ENCODE results near the gene DENND11.
A peak's percentile ranks its signal among the peaks of the same experiment; 100 is the strongest.
"Not testable (repeated sequence)": the region's sequence is repeated elsewhere in the genome, so short reads cannot be mapped to it uniquely, and the experiment has no call there.

Gene DENND11

DNA sequence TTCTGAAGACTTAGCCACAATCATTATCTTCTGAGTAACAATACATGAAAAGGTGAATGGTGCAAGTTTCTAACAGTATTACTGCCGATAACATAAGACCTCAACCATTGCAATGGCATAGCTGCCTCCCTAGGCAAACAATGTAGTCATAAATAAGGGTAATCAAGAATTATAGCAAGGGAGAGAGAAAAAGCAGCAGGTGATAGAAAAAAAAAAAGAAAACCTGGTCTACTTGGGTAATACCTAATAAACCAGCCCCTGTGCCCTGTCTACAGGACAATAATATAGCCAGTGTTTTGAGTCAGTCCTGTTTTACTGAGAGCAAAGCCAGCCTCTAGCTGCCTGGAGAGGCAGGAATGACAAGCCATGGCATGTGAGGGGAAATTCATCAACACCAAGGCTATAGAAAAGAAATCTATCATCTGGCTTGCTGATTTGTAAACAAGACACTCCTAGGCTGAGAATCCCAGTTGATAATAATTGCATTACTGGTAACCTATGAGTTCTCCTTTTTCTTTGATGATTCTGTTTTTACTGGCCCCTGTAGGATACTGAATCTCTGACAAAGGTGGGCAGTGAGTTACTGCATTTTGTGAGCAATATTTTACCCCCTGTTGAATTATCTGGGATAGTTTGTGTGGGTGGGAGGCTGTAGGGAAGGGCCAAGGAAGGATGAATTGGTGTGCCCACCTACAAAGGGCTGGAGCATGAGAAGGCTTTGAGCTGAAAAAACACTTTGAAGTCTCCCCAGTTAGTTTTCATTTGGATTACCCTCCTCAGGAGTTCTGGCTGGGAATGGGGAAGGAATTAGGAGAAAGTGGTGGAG, 4.5 kb upstream of the DENND11 start:
- DNase-seq, result no peak

DNA sequence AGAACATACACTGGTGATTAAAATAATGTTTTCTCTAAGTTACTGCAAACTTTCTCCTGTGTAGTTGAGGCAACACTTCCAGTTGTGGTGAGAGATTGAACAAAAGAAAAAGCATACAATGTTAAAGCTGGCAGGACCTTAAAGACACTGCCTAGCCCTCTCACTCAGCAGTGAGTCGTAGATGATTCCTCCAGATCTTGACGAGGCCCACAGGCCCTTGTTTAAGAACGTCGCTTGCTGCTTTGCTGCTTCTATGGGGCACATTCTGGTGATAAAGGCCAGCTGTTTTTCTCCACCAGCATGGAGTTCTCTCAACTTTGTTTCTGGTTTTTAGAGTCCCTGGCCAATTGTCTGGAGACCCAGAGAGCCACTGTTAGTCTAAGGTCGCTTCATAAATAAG, 2.8 kb upstream of the DENND11 start:
- no peak for DNase-seq

DNA sequence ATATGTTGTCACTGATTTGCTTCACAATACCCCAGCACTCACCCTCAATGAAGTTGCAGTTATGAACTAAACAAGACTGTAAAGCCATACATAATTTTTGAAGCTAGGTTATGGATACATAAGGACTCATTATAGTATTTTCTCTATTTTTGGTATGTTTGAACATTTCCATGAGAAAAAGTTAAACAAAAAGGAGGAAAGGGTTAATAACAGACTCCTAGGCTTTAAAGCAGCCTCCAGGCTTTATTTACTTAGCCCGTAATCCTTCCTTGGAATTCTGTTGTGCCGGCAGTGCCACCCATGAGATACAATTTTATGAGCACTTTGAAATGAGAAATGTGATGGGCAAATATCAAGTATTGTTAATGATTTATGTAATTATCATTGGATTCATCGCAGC, 2.1 kb upstream of the DENND11 start:
- DNase-seq, result no peak

DNA sequence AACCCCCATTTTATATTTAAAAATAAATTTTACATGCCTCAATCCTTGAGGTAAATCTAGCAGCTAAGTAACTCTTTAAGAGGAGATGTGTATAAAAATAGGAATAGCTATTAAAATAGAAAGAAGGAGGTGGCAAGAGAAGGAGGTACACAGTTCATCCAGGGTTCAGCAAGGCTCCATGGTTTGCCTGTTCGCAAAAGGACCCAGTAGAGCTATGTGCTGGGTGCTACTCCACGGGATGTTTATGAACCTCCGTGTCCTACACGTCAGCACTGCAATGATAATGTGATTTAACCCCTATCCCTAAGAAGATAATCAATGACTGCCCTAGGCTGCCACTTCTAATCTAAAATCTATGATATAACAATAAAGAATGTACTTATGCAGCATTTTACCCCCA, 926 bp upstream of the DENND11 start:
- DNase-seq, result no peak

DNA sequence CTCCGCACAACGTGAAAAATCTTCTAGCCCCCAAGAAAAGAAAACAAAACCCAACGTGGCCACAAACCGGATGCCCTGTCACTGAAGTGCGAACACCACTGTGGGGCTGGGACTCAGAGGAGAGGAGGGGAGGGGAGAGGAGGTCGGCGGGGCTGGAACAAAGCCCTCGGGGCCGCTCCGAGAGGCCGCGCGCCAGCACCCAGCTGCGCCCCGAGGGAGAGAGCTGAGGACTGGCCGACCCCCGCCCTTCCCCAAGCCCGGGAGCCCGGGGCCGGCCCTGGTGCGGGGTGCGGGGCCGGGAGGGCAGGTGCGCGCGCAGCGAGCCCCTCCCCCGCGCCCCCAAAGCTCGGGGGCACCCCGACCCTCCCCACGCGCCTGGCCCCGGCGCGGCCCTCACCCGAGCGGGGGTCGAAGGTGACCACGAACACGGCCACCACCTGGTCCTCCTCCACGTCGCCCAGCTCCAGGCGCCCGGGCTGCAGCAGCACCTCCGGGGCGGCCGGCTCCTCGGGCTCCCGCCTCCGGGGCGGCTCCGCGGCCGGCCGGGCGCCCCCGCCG, 398 bp downstream of the DENND11 start:
- peak; percentile 2 for DNase-seq

DNA sequence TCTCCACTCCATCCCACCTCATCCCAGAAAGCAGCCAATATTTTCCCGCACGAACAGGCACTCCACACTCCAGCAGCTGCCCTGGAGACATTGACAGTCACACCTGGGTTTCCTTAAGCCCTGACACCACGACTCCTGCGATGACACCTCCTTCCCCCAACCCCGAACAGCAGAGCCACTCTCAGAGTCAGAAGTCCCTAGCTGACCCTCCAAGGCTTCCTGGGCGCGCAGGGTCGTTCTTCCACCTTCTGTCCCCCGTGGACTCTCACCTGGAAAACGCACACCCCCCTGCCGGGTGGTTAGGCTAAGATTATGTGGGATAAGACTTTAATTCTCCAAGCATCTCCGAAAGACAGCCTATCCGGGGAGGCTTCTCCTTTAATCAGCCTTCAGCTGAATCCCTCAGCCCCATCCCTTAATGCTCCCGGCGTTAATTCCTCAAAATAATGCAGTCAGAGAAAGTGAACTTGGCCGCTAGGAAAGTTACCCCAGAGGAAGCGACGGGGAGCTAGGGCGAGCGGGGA, 1.1 kb downstream of the DENND11 start:
- DNase-seq, result no peak

DNA sequence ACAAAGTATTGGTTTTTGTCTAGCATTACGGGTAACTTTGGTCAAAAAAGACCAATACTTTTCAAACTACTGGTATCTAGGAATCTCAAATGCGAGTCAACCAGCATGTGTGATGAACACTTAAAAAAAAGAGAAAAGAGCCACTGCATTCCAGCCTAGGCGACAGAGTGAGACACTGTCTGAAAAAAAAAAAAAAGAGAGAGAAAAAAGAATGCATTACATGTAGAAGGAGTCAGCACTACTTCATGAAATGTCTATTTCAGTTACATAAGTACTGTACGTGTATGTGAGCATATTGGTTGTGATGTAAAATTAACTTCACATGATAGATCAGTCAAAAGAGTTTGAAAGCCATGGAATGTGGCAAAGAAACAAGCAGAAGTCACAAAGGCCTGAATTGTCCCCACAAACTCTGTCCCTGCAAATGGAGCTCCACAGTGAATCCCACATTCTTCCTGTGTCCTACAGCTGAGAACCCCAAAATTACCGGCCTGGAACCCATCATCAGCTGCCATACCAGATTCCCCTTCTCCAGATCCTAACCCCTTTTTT, 1.6 kb downstream of the DENND11 start:
- no peak for DNase-seq

DNA sequence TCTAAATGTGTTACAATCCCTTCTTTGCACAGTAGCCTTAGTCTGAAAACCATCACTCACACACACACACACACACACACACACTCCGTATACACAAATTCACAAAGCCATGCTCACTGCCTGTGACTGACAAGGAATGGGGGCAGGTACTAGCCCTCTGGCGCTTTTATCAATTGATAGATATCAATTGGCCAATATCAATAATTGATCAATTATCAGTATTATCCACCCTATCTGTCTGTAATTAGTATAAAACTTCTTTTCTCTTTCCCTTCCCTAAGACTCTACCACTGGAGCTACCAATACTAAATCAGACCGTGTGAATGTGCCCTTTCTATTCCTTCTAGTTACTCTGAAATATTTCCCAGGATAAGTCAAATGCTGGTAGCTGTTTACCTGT, 2.1 kb downstream of the DENND11 start:
- DNase-seq, result no peak

DNA sequence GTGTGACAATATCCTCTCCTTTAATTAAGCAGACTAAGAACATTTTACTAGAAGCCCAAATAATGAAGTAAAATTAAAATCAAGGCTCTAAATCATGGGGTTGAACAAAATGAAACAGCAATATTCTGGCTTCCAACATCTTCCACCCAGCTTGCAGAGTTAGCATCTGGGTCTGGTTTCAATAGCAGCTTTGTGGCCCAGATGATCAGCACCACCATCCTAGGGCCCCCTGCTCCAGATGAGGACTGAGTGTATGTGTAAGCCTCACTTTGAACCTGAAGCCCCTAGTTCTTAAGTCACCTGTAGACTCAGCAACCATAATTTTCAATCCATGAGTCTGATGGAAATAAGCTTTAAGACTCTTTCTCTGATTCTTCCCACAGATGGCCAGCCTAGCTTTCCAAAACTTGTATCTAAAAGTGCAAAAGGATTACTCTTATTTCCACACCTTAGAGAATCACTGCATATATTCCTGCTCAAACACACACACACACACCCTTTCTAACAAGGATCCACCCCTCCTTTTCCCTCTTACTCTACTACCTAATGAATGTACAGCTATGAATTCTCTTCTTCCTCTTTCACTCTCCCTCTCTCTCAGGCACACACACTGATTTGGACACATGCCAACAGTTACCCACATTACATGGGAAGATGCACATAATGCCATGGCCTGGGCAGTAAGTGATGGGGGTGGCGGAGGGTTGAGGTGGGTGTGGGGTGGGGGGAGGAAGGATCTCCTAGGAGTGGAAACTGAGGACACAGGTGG, 3.5 kb downstream of the DENND11 start:
- no peak for DNase-seq

DNA sequence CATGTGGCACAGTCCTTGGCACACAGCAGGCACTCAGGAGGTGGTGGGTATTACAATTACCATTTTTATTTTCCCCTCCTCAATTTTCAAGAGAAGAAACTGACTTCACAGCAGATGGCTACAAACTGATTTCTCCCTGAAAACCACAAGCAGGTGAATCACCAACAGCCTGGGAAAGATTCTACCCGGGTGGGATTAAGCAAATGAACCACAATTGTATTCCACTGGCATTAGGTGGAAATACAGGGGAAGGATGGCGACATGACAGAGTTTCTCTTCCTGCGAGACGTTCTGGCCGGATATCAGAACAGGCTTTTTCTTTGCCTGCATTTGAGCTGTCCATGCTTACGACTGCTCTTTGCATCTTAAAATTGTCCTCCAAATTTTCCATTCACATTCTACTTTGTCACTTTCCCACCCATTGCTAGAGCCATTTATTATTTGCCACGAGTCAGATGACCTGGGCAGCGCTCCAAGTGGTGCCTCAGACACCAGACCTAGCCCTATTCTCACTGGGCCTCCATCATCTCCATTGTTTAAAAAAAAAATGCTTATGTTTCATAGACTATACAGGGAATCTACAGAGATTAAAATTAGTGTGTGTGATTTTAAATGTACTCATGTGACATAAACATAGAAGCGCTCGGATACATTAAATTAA, 4.6 kb downstream of the DENND11 start:
- no peak for DNase-seq

DNA sequence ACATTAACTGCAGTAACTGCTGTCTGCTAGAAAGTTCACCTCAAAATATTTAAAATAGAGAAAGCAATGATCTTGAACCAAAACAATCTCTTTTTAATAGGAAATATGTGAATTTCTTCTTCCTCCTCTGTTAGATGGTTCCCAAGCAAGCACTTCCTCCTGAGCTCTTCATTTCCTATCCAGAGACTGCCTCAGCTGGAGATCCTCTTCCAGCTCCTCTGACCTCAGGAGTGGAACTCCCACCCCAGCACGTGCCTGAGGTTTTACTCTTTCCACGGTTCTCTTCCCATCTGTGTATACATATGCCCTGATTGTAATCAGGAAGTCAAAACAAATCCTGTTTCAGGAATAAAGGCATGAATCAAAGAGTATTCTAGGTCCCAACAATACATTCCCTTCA, 5.6 kb downstream of the DENND11 start:
- DNase-seq, result no peak

DNA sequence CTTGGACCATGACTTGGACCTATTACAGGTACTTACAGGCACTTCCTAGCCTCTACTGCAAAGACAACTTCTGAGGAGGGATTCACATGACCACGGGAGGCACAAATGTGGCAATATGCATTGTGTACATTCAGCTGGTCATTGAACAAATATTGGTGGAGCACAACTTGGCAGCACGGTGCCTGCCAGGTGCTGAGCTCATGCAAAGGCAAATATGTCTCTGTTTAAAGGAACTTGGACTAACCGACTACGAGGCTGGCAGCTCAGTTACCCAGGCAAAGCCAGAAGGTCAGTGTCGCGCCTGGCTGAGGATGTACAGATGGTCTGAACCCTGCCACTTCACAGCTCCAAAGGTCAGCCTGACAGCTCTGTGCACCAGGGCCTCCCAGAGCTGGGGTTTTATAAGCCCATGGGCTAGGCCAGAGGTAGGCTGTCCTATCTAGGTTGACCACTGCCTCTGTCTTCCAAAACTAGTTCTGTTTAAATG, 6.1 kb downstream of the DENND11 start:
- DNase-seq, result no peak

DNA sequence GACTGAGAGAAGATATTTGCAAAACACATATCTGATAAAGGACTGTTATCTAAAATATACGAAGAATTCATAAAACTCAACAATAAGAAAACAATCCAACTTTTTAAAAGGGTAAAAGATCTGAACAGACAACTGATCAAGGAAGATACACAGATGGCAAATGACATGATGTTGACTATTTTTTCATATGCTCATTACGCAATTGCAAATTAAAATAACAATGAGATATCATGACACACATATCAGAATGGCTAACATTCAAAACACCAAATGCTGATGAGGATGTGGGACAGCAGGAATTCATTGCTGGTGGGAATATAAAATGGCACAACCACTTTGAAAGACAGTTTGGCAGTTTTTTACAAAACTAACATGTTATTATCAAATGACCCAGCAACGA, 8.9 kb downstream of the DENND11 start:
- no peak for DNase-seq

DNA sequence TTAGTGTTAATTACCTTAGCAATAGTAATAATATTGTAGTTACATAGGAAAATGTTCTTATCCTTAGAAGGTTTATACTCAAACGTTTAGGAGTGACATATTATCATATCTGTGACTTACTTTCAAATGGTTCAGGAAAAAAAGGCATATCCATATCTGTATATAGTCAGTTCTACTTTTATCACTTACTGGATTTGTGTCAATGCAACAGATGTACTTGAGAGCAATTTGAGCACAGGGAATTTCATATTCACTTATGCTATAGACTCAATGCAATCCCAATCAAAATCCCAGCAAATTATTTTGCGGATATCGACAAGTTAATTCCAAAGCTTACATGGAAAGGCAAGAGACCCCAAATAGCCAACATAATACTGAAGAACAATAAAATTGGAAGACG, 10.0 kb downstream of the DENND11 start:
- DNase-seq, result no peak

DNA sequence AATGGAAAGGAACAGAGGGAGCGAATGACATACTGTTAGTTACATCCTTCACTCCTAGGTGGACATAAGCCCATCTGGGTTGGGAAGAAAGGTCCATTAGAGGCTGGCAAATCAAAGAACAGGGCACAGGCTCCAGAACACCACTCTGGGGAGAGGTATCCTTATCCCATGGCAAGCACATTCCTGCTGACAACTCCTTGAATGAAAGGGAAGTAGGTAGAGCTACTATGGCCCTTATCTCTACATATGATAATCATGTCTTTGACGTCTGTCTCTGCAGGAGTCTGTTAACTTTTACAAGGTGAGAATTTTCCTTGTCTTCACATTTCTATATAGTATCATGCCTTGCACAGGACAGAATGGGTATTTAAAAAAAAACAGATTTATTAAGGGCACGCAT, 10.4 kb downstream of the DENND11 start:
- no peak for DNase-seq

DNA sequence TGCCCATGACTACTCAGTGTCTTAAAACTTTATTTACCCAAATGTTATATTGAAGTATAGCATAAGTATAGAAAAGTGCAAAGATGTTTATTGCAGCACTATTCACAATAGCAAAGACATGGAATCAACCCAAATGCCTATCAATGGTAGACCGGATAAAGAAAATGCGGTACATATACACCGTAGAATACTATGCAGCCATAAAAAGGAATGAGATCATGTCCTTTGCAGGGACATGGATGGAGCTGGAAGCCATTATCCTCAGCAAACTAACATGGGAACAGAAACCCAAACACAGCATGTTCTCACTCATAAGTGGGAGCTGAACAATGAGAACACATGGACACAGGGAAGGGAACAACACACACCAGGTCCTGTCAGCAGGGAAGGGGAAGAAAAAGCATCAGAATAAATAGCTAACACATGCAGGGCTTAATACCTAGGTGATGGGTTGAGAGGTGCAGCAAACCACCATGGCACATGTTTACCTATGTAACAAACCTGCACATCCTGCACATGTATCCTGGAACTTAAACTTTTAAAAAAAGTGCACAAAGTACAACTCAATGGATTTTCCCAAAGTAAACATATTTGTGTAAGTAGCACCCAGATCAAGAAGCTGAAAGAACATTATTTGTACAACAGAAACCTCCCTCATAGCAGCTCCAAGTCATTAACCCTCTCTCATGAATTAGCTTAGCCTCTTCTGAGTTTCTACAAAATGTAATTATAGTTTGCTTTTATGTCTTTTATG, 12.7 kb downstream of the DENND11 start:
- DNase-seq, result not testable (repeated sequence)

DNA sequence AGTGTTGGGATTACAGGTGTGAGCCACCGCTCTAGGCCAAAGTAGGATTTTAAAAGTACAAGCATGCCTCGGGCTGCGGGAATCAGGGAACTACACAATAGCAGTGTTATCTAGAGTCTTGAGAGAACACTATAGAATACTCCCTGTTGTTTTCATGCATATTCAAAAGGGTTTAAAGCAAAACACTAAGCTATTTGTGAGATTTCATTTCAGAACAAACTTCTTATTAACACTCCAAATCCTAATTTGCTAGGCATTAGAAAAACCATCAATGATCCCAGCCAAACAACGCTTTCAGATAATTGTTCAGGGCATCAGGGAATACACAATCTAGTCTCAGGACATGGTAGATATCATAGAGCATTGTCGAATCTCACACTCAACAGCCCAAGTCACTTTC, 13.9 kb downstream of the DENND11 start:
- DNase-seq, result no peak

DNA sequence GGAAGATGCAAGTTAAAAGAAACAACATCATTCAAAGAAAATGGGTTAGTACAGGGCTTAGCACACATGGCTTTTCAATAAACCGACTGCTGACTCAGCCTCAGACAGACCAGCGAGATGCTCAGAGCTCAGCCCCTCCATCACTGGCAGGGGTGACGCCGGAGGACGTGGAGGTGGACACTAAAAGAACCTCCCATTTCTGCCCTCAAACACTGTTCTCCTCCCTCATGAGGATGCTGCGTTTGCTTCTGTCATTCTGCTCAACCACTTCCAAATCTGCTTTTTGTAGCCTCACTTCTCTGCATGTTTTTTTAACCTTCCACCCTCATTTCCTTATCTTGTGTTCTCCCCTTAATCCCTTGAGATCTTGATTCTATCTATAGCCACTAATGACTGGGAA, 15.3 kb downstream of the DENND11 start:
- no peak for DNase-seq

DNA sequence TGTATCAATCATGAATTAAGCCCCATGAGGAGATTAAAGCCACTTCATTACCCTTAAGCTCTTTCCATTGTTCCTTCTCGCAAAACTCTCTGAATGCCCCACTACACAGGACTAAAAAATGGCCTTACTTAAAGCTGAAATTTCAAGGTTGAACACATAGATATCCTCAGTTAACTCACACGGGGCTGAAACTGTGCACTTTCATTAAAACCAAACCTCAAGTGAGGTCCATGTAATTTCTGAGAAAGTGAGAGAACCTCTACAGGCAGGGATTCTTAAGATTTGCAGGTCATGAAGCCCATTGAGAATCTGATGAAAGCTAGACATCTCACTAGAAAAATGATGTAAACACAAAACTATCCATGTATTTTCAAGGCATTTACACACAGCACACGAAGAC, 15.9 kb downstream of the DENND11 start:
- DNase-seq, result no peak

DNA sequence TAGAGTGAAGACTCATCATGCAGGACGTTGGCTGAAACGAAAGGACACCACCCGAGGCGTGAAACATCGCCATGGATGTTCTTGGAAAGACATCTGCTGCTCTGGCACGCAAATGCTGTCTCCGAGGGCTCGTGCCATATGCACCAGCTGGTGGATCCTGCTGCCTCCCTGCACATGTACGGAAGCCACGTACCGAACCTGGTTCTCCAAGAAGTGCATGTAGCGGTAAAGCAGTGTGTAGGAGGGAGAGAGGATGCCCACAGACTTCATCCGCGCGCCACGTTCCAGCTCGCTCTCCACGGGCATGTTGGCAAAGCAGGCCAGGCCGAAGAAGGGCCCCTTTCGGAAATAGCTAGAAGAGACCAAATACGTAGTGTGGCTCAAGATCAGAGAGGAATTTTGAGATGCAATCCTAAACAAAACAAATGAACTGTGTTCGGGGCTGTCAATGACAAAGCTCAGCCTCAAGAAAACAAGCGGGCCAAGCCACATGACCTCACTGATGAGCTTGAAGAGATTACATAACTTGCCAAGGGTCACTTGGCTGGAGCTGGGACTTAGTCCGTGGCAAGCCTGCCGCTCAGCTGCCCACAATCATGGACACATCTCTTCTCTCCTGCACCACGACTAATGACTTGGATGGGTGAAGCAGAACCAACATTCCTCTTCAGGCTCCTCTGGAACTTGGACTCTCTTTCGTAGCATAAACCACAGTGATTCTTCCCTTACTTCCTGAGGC, 16.5 kb downstream of the DENND11 start:
- no peak for DNase-seq

DNA sequence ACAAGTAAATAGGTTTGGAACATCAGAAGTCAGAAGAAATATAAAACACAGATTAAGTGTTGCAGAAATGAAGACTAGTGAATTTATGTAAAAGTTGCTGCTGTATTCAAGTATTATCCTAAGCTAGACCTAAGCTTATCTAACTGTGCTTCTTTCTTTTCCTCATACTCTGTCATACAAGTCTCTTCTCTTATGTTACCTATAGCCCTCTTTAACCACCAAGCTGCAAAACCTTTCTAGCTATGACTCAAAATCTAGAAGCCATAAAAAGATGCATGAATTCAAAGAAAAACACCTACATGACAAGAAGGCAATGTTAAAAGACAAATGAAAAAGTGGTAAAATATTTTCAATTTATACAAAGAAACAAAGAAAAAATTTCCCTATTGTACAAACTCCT, 23.0 kb downstream of the DENND11 start:
- DNase-seq, result no peak
